Lung (tissue), 12 donors: ENCODE results near the gene CST4. TPM values are rescaled to one million over a fixed set of nuclear protein-coding genes. Genes with fewer than 3 reads are reported as not detected.
"Not testable (repeated sequence)": the region's sequence is repeated elsewhere in the genome, so short reads cannot be mapped to it uniquely, and the experiment has no call there.

Source experiments
- ATAC-seq: fragments of 200-7000 bp; cut with Tn5 transposase; one replicate; pipeline ENCODE4 v1.9.1; 2020; ENCODE audit warnings: moderate number of reproducible peaks; ENCODE audit not compliant: insufficient read depth, low FRiP score
- DNase-seq, 3 donors: peaks; one replicate each; pipeline ENCODE4 v3.0.0-alpha.2; 2013 to 2017
- H3K27ac ChIP-seq, 2 donors: one replicate each; pipeline ENCODE4 v1.5.1; 2013; ENCODE audit warnings: mild to moderate bottlenecking in 2 of 2, moderate library complexity in 2 of 2, control low read depth in 1 of 2, inconsistent platforms in 1 of 2, low read depth in 1 of 2, low read length in 1 of 2
- H3K27me3 ChIP-seq, 3 donors: one replicate each; pipeline ENCODE4 v1.5.1; 2013; ENCODE audit warnings: low read length in 2 of 3; ENCODE audit not compliant: control insufficient read depth in 3 of 3, insufficient read depth in 3 of 3
- H3K36me3 ChIP-seq, 4 donors: one replicate each; pipeline ENCODE4 v1.5.1; 2013; ENCODE audit warnings: low read length in 4 of 4, mild to moderate bottlenecking in 1 of 4, moderate library complexity in 1 of 4; ENCODE audit not compliant: control insufficient read depth in 4 of 4, insufficient read depth in 4 of 4
- H3K4me1 ChIP-seq, 5 donors: one replicate each; pipeline ENCODE4 v1.5.1; 2013; ENCODE audit warnings: low read length in 5 of 5, mild to moderate bottlenecking in 2 of 5, moderate library complexity in 1 of 5; ENCODE audit not compliant: control insufficient read depth in 5 of 5, insufficient read depth in 5 of 5
- H3K4me3 ChIP-seq: one replicate; pipeline ENCODE4 v1.5.1; 2013; ENCODE audit warnings: mild to moderate bottlenecking, control low read depth, moderate library complexity
- H3K9ac ChIP-seq, 2 donors: one replicate each; pipeline ENCODE4 v1.5.1; 2013; ENCODE audit warnings: low read length in 2 of 2, control low read depth in 1 of 2; ENCODE audit not compliant: insufficient read depth in 1 of 2
- H3K9me3 ChIP-seq, 4 donors: one replicate each; pipeline ENCODE4 v1.5.1; 2013; ENCODE audit warnings: low read length in 3 of 4, mild to moderate bottlenecking in 1 of 4, moderate library complexity in 1 of 4; ENCODE audit not compliant: control insufficient read depth in 4 of 4, insufficient read depth in 3 of 4
- CTCF ChIP-seq: IDR thresholded peaks from 2 replicates; pipeline ENCODE4 v1.5.1; 2012; ENCODE audit warnings: mild to moderate bottlenecking; ENCODE audit errors: control extremely low read depth, extremely low read depth
- WGBS, 2 donors: extraction: QIAGEN DNeasy Blood & Tissue Kit; methylation state at CpG; one replicate each; pipeline ENCODE4 v1.1.7; 2013; 5-methylcytosine and 5-hydroxymethylcytosine counted together
- polyA plus RNA-seq, 2 donors: library from polyadenylated mRNA; stranded (reverse); fragments of 200-250 nt; gene quantifications; one replicate each; pipeline ENCODE4 v1.2.1, GENCODE V29; 2013
- total RNA-seq, 2 donors: library from RNA; depleted of rRNA in 1 of 2; stranded (reverse); fragments of >200 nt in 1 of 2; gene quantifications; one replicate each; pipeline ENCODE4 v1.2.1, GENCODE V29; 2014 to 2021
- donor health status: control.
- donor health status: control.
- donor health status: Bipolar disorder and iron deficiency.
- donor health status: healthy.
- donor health status: DM: yes; HTN: yes; CAD: no.

Gene CST4
- total and polyA plus RNA-seq, 4 donors = not detected

GRCh38 chr20:23659989-23660837 is 28.6 kb downstream of the CST4 start:
- peak overlapping the region; percentile 15 to 17 for H3K27ac ChIP-seq
- H3K4me1 ChIP-seq = peaks cover 0 to 25% (median 8%) of the 10 kb centered on the region in 5 donors
- H3K9ac ChIP-seq = no peak overlapping the region
- H3K27me3 ChIP-seq = no peaks in the 10 kb centered on the region
- no peak for DNase-seq
- H3K36me3 ChIP-seq = no peaks in the 10 kb centered on the region
- no peak for ATAC-seq
- TF ChIP-seq CTCF = no peak
- no peak overlapping the region for H3K4me3 ChIP-seq
- H3K9me3 ChIP-seq = no peaks in the 10 kb centered on the region
- 59 to 73% methylated on average over 8 of the region's 8 CpGs for WGBS, 2 donors

- H3K9me3 ChIP-seq, ATAC-seq, H3K27me3 ChIP-seq, H3K9ac ChIP-seq, H3K27ac ChIP-seq, H3K4me3 ChIP-seq, H3K36me3 ChIP-seq, DNase-seq: not testable (repeated sequence)
- peaks cover 0 to 31% (median 8%) of the 10 kb centered on the region in 5 donors for H3K4me1 ChIP-seq
- 88 to 91% methylated on average over 2 of the region's 2 CpGs for WGBS, 2 donors
Measured at GRCh38 chr20:23659610-23659988, 29.2 kb downstream of the CST4 start.

- peak in 2 of 3 donors; percentile 48 to 61 for DNase-seq
- H3K27ac ChIP-seq = no peak overlapping the region
- no peak overlapping the region for H3K9ac ChIP-seq
- no peak for ATAC-seq
- H3K9me3 ChIP-seq = no peaks in the 10 kb centered on the region
- H3K27me3 ChIP-seq = no peaks in the 10 kb centered on the region
- H3K4me3 ChIP-seq = no peak overlapping the region
- H3K36me3 ChIP-seq = no peaks in the 10 kb centered on the region
- peaks cover 0 to 31% (median 8%) of the 10 kb centered on the region in 5 donors for H3K4me1 ChIP-seq
- no peak for TF ChIP-seq CTCF
- 79 to 92% methylated on average over 8 of the region's 8 CpGs for WGBS, 2 donors
Measured at GRCh38 chr20:23658989-23659609, 29.7 kb downstream of the CST4 start.

- H3K9ac ChIP-seq = no peak overlapping the region
- DNase-seq (no peak), ATAC-seq (no peak)
- H3K27ac ChIP-seq = no peak overlapping the region
- H3K27me3 ChIP-seq = no peaks in the 10 kb centered on the region
- H3K4me3 ChIP-seq = no peak overlapping the region
- H3K36me3 ChIP-seq = no peaks in the 10 kb centered on the region
- no peaks in the 10 kb centered on the region for H3K9me3 ChIP-seq
- peaks cover 0 to 31% (median 8%) of the 10 kb centered on the region in 5 donors for H3K4me1 ChIP-seq
- WGBS, 2 donors = 77 to 83% methylated on average over 2 of the region's 2 CpGs
- TF ChIP-seq CTCF = no peak
Measured at GRCh38 chr20:23658336-23658735, 30.5 kb downstream of the CST4 start.
